Measurements from ENCODE around the gene POTEI.
"Not testable (repeated sequence)": the region's sequence is repeated elsewhere in the genome, so short reads cannot be mapped to it uniquely, and the experiment has no call there.

- TF ChIP-seq POLR2A, CTCF (IDR thresholded peaks at IDR 0.05): not testable (repeated sequence)
Measured at GRCh38 chr2:130527365-130527967, 18.3 kb upstream of the POTEI start.

Data from testis (tissue), 2 donors.